ENCODE results near the gene TRIM29.

Gene TRIM29

GRCh38 chr11:120137611-120138521 is at the start of gene TRIM29:
Gene TRIM29, minus strand, starts transcription at chr11:120138113. Its CDS starts 82 bp downstream, at chr11:120138031.
- H3K4me3 ChIP-seq (ENCODE audit: low read depth, low read length): no peak within 1 kb of the TSS
- TF ChIP-seq CTCF (IDR thresholded peaks at IDR 0.05; ENCODE audit: borderline replicate concordance, insufficient read depth, low read depth, low read length): no peak

- TF ChIP-seq CTCF (IDR thresholded peaks at IDR 0.05; ENCODE audit: borderline replicate concordance, insufficient read depth, low read depth, low read length): no peak
- no peak overlapping the region for H3K4me3 ChIP-seq (ENCODE audit: low read depth, low read length)
Observed at GRCh38 chr11:120186774-120187591, 49.1 kb upstream of the TRIM29 start.

GRCh38 chr11:120186456-120186773 is 48.5 kb upstream of the TRIM29 start:
- no peak overlapping the region for H3K4me3 ChIP-seq (ENCODE audit: low read depth, low read length)
- TF ChIP-seq CTCF (IDR thresholded peaks at IDR 0.05; ENCODE audit: borderline replicate concordance, insufficient read depth, low read depth, low read length): no peak

- H3K4me3 ChIP-seq (ENCODE audit: low read depth, low read length): no peak overlapping the region
- TF ChIP-seq CTCF (IDR thresholded peaks at IDR 0.05; ENCODE audit: borderline replicate concordance, insufficient read depth, low read depth, low read length): no peak
Observed at GRCh38 chr11:120185706-120186455, 48.0 kb upstream of the TRIM29 start.

GRCh38 chr11:120184946-120185705 is 47.2 kb upstream of the TRIM29 start:
- TF ChIP-seq CTCF (IDR thresholded peaks at IDR 0.05; ENCODE audit: borderline replicate concordance, insufficient read depth, low read depth, low read length): no peak
- H3K4me3 ChIP-seq (ENCODE audit: low read depth, low read length): no peak overlapping the region

- H3K4me3 ChIP-seq (ENCODE audit: low read depth, low read length): no peak overlapping the region
- TF ChIP-seq CTCF (IDR thresholded peaks at IDR 0.05; ENCODE audit: borderline replicate concordance, insufficient read depth, low read depth, low read length): no peak
Observed at GRCh38 chr11:120184371-120184945, 46.5 kb upstream of the TRIM29 start.
